Measurements from ENCODE around the gene ZBTB12. TPM values are rescaled to one million over a fixed set of nuclear protein-coding genes. Genes with fewer than 3 reads are reported as not detected.

The ZBTB12 gene
- total and polyA plus RNA-seq, 9 of the 15 experiments (the other 6 are each of a cell fraction or from before 2014, with no cell fraction given) = 0.03 to 12.4 (median 5.8) TPM; not detected in 1

DNA sequence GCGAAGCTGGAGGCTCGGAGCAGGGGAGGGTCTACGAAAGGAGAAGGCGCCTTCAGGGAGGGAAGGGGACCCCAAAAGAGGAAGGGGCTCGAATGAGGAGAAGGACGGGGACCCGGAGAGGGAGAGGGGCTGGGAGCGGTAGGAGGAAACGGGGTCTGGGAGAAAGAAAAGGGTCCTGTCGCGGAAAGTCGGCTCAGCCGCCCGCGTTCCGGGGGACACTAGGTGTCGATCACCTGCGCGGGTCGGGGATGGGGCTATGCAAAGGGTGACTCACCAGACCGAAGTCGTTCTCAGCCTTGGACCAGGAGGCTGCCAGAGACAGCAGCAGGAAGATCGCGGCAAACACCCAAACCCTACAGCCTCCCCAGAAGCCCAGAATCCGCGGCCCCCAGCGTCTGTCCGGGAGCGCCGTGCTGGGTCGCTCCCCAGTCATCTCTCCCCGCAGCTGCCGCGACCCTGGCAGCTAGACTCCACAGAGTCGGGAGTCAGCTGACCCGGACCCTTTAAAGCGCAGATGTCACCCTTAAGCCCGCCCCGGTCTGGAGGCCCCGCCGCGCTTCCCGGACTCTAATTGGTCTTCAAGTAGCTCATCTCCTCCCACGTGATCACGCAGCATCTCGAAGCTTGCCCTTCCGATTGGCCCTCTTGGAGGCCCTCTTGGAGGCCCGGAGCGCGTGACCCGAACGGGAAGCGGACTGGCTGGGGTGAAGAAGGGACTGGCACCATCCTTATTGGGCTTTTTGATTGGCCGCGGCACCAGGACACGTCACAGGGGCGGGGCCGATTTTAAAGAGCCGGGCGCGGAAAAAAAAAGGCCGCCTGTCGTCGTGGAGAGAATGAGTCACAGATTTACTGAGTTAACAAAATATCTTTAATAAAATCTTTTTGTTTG lies 39.3 kb downstream of the ZBTB12 start, which contains the start of gene NEU1 (continued):
- TF ChIP-seq YY1 (IDR thresholded peaks at IDR 0.05; ENCODE audit: borderline replicate concordance in 1 of 3, control insufficient read depth in 1 of 3, extremely low read depth in 1 of 3, insufficient read depth in 3 of 3, insufficient read length in 1 of 3, insufficient replicate concordance in 2 of 3, low read depth in 1 of 3, low read length in 2 of 3) (peak in 1 of 3 experiments; percentile 67), ZNF668 (CRISPR knock-in tag; IDR thresholded peaks at IDR 0.05) (no peak; the same call in 1 of the 2 replicates), GATAD2B (IDR thresholded peaks at IDR 0.05; ENCODE audit: borderline replicate concordance) (no peak), HMGN3 (IDR thresholded peaks at IDR 0.05; ENCODE audit: borderline replicate concordance, extremely low read depth, insufficient read length, low read depth, low read length) (peak; percentile 88), NR2F6 (CRISPR knock-in tag; IDR thresholded peaks at IDR 0.05) (peak; percentile 94), HOXB6 (CRISPR knock-in tag; IDR thresholded peaks at IDR 0.05; ENCODE audit: borderline replicate concordance) (no peak), NCOA1 (IDR thresholded peaks at IDR 0.05; ENCODE audit: low read depth) (no peak), TSC22D4 (tag; IDR thresholded peaks at IDR 0.05) (no peak), ZFP1 (CRISPR knock-in tag; IDR thresholded peaks at IDR 0.05) (no peak), HDAC1 (IDR thresholded peaks at IDR 0.05) (peak; percentile 61 to 100; a peak in 3 of 4 replicates), CREBBP (IDR thresholded peaks at IDR 0.05; ENCODE audit: low read depth, low read length) (no peak), ZNF75A (CRISPR knock-in tag; IDR thresholded peaks at IDR 0.05) (no peak), NR2C2 (CRISPR knock-in tag; IDR thresholded peaks at IDR 0.05) (peak; percentile 65; the same call in 1 of the 2 replicates), NR2C2 (tag; IDR thresholded peaks at IDR 0.05) (peak; percentile 94), PHF20 (IDR thresholded peaks at IDR 0.05; ENCODE audit: partially characterized antibody) (peak; percentile 68)
- TF ChIP-seq, protein P1, sequence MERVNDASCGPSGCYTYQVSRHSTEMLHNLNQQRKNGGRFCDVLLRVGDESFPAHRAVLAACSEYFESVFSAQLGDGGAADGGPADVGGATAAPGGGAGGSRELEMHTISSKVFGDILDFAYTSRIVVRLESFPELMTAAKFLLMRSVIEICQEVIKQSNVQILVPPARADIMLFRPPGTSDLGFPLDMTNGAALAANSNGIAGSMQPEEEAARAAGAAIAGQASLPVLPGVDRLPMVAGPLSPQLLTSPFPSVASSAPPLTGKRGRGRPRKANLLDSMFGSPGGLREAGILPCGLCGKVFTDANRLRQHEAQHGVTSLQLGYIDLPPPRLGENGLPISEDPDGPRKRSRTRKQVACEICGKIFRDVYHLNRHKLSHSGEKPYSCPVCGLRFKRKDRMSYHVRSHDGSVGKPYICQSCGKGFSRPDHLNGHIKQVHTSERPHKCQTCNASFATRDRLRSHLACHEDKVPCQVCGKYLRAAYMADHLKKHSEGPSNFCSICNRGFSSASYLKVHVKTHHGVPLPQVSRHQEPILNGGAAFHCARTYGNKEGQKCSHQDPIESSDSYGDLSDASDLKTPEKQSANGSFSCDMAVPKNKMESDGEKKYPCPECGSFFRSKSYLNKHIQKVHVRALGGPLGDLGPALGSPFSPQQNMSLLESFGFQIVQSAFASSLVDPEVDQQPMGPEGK (CRISPR knock-in tag; IDR thresholded peaks at IDR 0.05; ENCODE audit: borderline replicate concordance) = no peak
- TF ChIP-seq, protein P2, sequence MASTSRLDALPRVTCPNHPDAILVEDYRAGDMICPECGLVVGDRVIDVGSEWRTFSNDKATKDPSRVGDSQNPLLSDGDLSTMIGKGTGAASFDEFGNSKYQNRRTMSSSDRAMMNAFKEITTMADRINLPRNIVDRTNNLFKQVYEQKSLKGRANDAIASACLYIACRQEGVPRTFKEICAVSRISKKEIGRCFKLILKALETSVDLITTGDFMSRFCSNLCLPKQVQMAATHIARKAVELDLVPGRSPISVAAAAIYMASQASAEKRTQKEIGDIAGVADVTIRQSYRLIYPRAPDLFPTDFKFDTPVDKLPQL (IDR thresholded peaks at IDR 0.05; ENCODE audit: extremely low read depth, insufficient read length) = no peak
- TF ChIP-seq, protein P3, sequence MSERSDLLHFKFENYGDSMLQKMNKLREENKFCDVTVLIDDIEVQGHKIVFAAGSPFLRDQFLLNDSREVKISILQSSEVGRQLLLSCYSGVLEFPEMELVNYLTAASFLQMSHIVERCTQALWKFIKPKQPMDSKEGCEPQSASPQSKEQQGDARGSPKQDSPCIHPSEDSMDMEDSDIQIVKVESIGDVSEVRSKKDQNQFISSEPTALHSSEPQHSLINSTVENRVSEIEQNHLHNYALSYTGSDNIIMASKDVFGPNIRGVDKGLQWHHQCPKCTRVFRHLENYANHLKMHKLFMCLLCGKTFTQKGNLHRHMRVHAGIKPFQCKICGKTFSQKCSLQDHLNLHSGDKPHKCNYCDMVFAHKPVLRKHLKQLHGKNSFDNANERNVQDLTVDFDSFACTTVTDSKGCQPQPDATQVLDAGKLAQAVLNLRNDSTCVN (CRISPR knock-in tag; IDR thresholded peaks at IDR 0.05) = peak; percentile 85
- TF ChIP-seq, protein P4, sequence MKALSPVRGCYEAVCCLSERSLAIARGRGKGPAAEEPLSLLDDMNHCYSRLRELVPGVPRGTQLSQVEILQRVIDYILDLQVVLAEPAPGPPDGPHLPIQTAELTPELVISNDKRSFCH (CRISPR knock-in tag; IDR thresholded peaks at IDR 0.05) = no peak
- TF ChIP-seq, protein P4 (tag; IDR thresholded peaks at IDR 0.05) = peak; percentile 70
